T-helper 22 cell (primary cell): ENCODE data around the gene KIF23.
"Not testable (repeated sequence)": the region's sequence is repeated elsewhere in the genome, so short reads cannot be mapped to it uniquely, and the experiment has no call there.

Source experiments
- DNase-seq: peaks from one replicate; pipeline ENCODE4 v3.0.0-alpha.2; 2020; ENCODE audit warnings: low read depth

KIF23 gene

DNA sequence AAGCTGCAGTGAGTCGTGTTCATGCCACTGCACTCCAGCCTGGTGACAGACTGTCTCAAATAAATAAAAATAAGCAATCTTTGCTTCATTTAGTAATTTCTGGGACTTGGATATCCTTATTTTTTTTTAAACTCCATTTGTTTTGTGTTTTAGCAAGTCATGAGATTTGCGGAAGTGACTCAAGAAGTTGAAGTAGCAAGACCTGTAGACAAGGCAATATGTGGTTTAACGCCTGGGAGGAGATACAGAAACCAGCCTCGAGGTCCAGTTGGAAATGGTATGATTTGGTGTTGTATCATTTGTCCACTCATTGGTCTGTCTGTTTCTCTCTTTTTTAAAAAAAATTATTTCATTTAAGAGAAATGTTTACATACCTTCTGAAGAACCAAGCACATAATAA lies 21.8 kb downstream of the KIF23 start:
- no peak for DNase-seq

DNA sequence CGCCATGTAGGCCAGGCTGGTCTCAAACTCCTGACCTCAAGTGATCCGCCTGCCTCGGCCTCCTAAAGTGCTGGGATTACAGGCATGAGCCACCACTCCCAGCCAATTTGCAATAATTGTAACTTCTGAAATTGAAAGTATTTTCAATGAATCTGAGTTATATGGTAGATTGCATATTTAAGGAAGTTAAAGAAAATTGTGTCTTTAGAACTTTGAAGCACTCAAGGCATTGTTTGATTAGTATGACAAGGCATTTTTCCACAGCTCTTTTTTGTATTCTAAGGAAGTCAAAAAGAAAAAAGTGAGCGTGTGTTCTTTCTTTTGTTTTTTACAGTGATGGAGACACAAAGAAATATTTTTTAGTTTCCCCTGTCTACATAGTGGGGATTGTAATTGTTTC lies 22.8 kb downstream of the KIF23 start:
- no peak for DNase-seq

DNA sequence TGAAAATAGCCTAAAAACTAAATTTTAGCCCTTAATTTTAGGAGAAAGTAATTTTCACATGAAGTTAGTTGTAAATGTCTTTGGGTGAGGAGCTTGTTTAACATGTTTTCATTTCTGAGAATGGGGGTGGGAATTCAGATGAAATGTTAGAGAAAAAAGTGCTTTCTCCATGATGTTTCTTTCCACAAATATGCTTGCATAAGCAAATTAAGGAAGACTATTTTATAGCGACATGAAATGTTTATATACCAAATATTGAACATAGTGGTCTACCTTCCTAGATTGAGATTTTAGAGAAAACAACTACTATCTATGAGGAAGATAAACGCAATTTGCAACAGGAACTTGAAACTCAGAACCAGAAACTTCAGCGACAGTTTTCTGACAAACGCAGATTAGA lies 25.5 kb downstream of the KIF23 start:
- DNase-seq = no peak

- no peak for DNase-seq
Measured at GRCh38 chr15:69443032-69443611, 29.0 kb downstream of the KIF23 start.

DNA sequence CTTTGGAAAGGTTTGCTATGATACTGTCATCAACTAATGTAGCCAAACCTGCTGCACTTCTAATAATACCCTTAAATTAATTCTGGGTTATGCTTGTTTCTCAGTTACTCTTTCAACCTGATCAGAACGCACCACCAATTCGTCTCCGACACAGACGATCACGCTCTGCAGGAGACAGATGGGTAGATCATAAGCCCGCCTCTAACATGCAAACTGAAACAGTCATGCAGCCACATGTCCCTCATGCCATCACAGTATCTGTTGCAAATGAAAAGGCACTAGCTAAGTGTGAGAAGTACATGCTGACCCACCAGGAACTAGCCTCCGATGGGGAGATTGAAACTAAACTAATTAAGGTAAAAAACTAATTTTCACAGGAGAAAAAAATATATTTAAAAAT lies 30.5 kb downstream of the KIF23 start:
- DNase-seq = no peak

GRCh38 chr15:69446953-69447352 lies 32.8 kb downstream of the KIF23 start:
- no peak for DNase-seq

DNA sequence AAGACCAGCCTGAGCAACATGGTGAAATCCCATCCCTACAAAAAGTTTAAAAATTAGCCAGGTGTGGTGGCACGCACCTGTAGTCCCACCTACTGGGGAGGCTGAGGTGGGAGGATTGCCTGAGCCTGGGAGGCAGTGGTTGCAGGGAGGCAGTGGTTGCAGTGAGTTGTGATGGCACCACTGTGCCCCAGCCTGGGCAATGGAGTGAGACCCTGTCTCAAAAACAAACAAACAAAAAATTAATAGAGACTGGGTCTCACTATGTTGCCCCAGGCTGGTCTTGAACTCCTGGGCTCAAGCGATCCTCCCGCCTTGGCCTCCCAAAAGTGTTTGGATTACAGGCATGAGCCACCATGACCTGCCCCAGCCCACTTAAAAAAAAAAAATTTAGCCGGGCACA lies 36.1 kb downstream of the KIF23 start:
- DNase-seq = not testable (repeated sequence)

GRCh38 chr15:69450968-69451695 lies 37.0 kb downstream of the KIF23 start:
- no peak for DNase-seq

DNA sequence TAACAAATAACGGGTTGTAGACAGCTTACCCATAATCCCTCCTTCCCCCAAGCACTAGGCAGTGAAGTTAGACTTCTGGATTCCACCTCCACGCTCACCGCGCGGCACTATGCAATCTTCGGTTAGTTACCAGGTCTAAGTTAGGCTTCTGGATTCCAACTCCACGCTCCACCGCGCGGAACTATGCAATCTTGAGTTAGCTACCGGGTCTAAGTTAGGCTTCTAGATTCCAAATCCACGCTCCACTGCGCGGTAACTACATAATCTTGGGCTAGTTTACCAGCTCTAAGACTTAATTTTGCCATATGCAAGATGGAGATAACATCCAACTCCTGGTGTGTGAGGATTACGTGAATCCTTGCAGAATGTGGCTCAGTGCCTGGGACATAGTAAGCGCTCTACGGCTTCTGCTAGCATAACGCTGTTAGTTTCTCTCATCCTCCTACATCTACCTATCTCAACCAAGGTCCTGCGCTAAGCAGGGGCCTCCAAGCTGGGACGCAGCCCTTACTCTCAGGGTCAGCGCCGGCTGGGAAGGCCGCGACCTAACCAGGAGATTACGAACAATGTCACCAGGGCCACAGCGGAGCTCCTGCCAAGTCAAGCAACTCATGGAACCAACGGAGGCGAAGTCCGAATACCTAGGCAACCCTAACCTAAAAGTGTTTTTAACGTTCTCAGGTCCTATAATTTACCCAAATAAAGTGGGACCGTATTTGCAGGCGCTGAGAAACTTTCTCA lies 38.0 kb downstream of the KIF23 start:
- DNase-seq = no peak

GRCh38 chr15:69452692-69453521 lies 38.8 kb downstream of the KIF23 start, which contains the start of gene RPLP1:
TSS of gene RPLP1 (plus strand) at chr15:69452818. CDS start at chr15:69452949, 131 bp downstream.
- DNase-seq = peak; percentile 89

GRCh38 chr15:69454953-69455352 lies 40.8 kb downstream of the KIF23 start:
- no peak for DNase-seq

DNA sequence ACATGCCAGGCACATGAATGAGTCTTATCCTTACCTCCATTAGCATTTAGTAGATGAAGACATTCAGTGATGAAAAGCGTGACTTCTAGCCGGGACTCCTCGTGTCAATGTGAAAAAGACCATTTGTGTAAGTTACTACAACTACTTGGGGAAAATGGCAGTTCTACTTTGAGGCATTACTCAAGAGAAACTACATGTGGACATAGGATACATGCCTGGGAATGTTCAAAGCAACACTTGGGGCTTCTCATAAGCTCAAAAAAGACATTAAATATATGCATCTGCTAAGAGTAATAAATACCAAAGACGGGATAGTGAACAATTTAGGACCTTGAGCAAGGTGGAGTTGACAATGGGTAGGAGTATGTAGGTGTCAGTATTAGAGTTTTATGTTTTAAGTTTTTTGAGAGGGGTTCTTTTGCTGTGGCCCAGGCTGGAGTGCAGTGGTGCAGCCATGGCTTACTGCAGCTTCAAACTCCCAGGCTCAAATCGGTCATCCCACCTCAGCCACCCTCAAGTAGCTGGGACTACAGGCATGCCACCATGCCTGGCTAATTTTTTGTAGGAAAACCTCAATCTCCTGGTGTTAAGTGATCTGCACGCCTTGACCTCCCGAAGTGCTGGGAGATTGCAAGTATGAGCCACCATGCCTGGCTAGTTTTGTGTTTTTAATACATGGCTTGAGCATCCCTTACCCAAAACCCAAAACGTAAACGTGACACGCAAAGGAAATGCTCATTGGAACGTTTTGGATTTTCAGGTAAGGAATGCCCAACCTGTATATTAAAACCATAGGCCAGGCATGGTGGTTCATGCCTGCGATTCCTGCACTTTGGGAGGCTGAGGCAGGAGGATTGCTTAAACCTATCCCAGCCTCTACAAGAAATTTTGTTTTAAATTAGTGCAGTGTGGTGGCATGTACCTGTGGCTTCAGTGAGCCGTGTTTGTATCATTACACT lies 42.3 kb downstream of the KIF23 start:
- no peak for DNase-seq

DNA sequence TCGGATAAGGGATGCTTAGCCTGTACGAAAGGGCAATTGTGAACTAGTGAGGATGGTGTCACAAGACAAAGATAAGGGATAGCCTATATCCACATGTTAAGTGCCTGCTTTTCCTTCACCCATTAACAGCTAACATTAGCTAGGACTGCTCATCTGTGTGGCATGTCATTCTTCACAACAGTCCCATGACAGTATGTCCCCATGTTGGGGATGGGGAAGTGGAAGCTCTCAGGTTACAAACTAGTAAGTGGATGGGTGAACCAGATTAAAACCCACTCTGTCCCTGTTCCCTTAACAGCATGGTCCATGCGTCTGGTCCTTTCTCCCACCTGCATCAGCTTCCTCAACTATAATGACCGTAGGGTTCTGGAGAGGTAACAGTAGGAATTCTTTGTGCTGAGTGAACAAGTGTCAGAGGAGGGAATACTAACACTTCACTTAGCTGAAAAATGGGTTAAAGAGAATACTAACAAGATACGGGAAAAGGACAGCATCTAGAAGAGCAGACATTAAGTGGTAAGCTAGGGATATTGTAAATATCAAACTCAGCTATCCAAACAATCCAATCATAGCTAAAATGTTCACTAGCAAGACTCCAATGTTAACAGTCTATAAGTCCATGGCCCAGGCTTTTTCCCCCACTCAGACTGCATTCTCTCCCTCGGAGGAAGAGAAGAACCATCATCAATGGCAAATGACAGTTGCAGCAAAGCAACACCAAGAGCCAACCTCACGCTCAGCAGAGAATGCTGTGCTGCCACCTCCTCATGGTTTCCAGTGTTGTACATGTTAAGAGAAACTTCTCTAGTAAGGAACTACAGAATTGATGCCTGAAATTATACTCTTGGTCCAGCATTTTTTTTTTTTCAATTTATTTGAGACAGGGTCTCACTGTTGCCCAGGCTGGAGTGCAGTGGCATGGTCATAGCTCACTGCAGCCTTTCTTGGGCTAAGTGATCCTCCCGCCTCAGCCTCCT lies 43.4 kb downstream of the KIF23 start:
- DNase-seq = no peak

DNA sequence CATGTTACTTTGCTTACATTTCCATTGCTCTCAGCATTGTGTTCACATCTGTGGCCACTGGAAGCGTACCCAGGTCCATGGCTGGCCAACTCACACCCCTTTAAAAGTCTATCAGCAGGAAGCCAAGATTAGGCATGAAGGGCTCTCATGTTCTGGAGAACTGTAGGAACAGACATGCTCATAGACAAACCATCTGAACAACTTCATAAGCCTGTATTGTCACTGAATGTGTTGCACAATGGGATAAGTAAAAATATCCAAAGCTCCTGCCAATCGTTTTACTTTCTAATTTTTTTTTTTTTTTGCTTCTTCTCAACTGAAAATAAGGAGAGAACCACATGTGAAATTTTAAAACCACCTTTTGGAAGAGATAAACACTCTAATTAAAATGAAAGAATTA lies 44.9 kb downstream of the KIF23 start:
- DNase-seq = no peak

GRCh38 chr15:69460481-69460880 lies 46.3 kb downstream of the KIF23 start:
- no peak for DNase-seq

GRCh38 chr15:69462030-69462492 lies 47.9 kb downstream of the KIF23 start:
- DNase-seq = no peak

- peak; percentile 80 for DNase-seq
Measured at GRCh38 chr15:69462493-69463181, 48.5 kb downstream of the KIF23 start.

- DNase-seq = no peak
Measured at GRCh38 chr15:69463182-69463756, 49.1 kb downstream of the KIF23 start.

- no peak for DNase-seq
Measured at GRCh38 chr15:69465253-69465652, 51.1 kb downstream of the KIF23 start.
